HepG2 (cell line): Measurements from ENCODE around the gene TMEM145. TPM values are rescaled to one million over a fixed set of nuclear protein-coding genes. Genes with fewer than 3 reads are reported as not detected.
A peak's percentile ranks its signal among the peaks of the same experiment; 100 is the strongest.

Experiments
- AHDC1 ChIP-seq: sonication (generic); formaldehyde crosslinking; IDR thresholded peaks from 2 replicates; pipeline ENCODE4 v1.5.1; 2020; ENCODE audit warnings: mild to moderate bottlenecking, missing genetic modification reagents, borderline replicate concordance
- GRHL1 ChIP-seq: sonication (generic); formaldehyde crosslinking; conservative IDR thresholded peaks from 2 replicates; pipeline ENCODE4 v1.8.0; 2022; ENCODE audit warnings: missing genetic modification reagents
- HHEX ChIP-seq: IDR thresholded peaks from 2 replicates; pipeline ENCODE4 v1.6.1; 2016; ENCODE audit warnings: control low read depth
- HNRNPL ChIP-seq: fragments of 200-400 bp; formaldehyde crosslinking; IDR thresholded peaks from 2 replicates; pipeline ENCODE4 v1.6.1; 2017; ENCODE audit warnings: mild to moderate bottlenecking, low read depth, low read length
- IRF1 ChIP-seq: sonication (generic); formaldehyde crosslinking; IDR thresholded peaks from 2 replicates; pipeline ENCODE4 v1.4.0; 2020; ENCODE audit warnings: low read depth, mild to moderate bottlenecking, missing genetic modification reagents
- KAT8 ChIP-seq: IDR thresholded peaks from 2 replicates; pipeline ENCODE4 v1.6.1; 2016; ENCODE audit warnings: missing genetic modification reagents, missing compliant biosample characterization
- MAFK ChIP-seq, 2 experiments: IDR thresholded peaks in 1 of 2; conservative IDR thresholded peaks in 1 of 2; 2 replicates each; pipeline ENCODE4 v1.6.1; 2011; ENCODE audit warnings: improper control_type of control experiment in 2 of 2, low read length in 2 of 2
- POLR2A ChIP-seq, 2 experiments: IDR thresholded peaks; 2 replicates each; pipeline ENCODE4 v1.6.1; 2011; ENCODE audit warnings: low read depth in 2 of 2, low read length in 2 of 2, mild to moderate bottlenecking in 1 of 2, moderate library complexity in 1 of 2; ENCODE audit not compliant: insufficient read depth in 1 of 2
- POLR2G ChIP-seq: fragments of 200-400 bp; formaldehyde crosslinking; IDR thresholded peaks from 2 replicates; pipeline ENCODE4 v1.6.1; 2018; ENCODE audit warnings: mild to moderate bottlenecking, low read depth, low read length, moderate library complexity
- RNF2 ChIP-seq: fragments of 450-650 bp; conservative IDR thresholded peaks from 2 replicates; pipeline ENCODE4 v1.6.1; 2016; ENCODE audit warnings: low read depth
- THYN1 ChIP-seq: sonication (generic); formaldehyde crosslinking; IDR thresholded peaks from 2 replicates; pipeline ENCODE4 v1.8.1; 2023; ENCODE audit warnings: low read depth, mild to moderate bottlenecking, moderate library complexity, missing genetic modification reagents, borderline replicate concordance
- ZBTB21 ChIP-seq: sonication (generic); formaldehyde crosslinking; IDR thresholded peaks from 2 replicates; pipeline ENCODE4 v1.4.0; 2020; ENCODE audit warnings: missing genetic modification reagents
- ZBTB7B ChIP-seq: sonication (generic); formaldehyde crosslinking; IDR thresholded peaks from 2 replicates; pipeline ENCODE4 v1.4.0; 2020; ENCODE audit warnings: missing genetic modification reagents
- ZNF296 ChIP-seq: sonication (generic); formaldehyde crosslinking; conservative IDR thresholded peaks from 2 replicates; pipeline ENCODE4 v1.5.0; 2020; ENCODE audit warnings: mild to moderate bottlenecking, missing genetic modification reagents
- polyA plus RNA-seq, 8 experiments: library from polyadenylated mRNA; depleted of rRNA in 3 of 8; stranded (reverse) in 7 of 8; unstranded in 1 of 8; fragments of >200 nt; fragmentation: Illumina TruSeq in 4 of 8; extraction: Trizol in 4 of 8; gene quantifications; 2 replicates each; pipeline versions ENCODE4 v1.2.1 to v1.2.3, GENCODE V29; 2011 to 2016; ENCODE audit warnings: low read depth in 4 of 8, missing spikeins in 1 of 8, mixed read lengths in 1 of 8; ENCODE audit not compliant: insufficient read depth in 1 of 8
- total RNA-seq, 5 experiments: library from RNA; depleted of rRNA; stranded (reverse); fragments of >200 nt; fragmentation: Illumina TruSeq; extraction: Trizol; gene quantifications; 2 replicates each; pipeline ENCODE4 v1.2.3, GENCODE V29; 2016; ENCODE audit warnings: low read depth in 1 of 5
- TF ChIP-seq, protein P1 (sequence below): sonication (generic); formaldehyde crosslinking; IDR thresholded peaks from 2 replicates; pipeline ENCODE4 v1.5.0; 2020; ENCODE audit warnings: mild to moderate bottlenecking, missing genetic modification reagents
- TF ChIP-seq, protein P2 (sequence below), 2 experiments: sonication (generic) in 1 of 2; formaldehyde crosslinking in 1 of 2; IDR thresholded peaks; 2 replicates each; pipeline versions ENCODE4 v1.4.0 to v1.6.1; 2018 to 2020; ENCODE audit warnings: missing genetic modification reagents in 2 of 2, borderline replicate concordance in 1 of 2, low read depth in 1 of 2, mild to moderate bottlenecking in 1 of 2, missing biosample characterization in 1 of 2

Gene TMEM145
- total and polyA plus RNA-seq, 2 of the 13 experiments (the other 11 are each of a cell fraction or from before 2014, with no cell fraction given) = 0.07 to 5.1 TPM

GRCh38 chr19:42268142-42268703, 44.9 kb upstream of the TMEM145 start (continued):
- TF ChIP-seq, protein P1, sequence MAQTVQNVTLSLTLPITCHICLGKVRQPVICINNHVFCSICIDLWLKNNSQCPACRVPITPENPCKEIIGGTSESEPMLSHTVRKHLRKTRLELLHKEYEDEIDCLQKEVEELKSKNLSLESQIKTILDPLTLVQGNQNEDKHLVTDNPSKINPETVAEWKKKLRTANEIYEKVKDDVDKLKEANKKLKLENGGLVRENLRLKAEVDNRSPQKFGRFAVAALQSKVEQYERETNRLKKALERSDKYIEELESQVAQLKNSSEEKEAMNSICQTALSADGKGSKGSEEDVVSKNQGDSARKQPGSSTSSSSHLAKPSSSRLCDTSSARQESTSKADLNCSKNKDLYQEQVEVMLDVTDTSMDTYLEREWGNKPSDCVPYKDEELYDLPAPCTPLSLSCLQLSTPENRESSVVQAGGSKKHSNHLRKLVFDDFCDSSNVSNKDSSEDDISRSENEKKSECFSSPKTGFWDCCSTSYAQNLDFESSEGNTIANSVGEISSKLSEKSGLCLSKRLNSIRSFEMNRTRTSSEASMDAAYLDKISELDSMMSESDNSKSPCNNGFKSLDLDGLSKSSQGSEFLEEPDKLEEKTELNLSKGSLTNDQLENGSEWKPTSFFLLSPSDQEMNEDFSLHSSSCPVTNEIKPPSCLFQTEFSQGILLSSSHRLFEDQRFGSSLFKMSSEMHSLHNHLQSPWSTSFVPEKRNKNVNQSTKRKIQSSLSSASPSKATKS = no peak
- peak; percentile 45 to 79; a peak in 3 of 4 replicates for TF ChIP-seq POLR2A (IDR thresholded peaks at IDR 0.05; ENCODE audit: insufficient read depth in 1 of 2, low read depth in 2 of 2, low read length in 2 of 2)
- no peak; the same call in 1 of the 2 replicates for TF ChIP-seq HNRNPL
- TF ChIP-seq IRF1 (CRISPR knock-in tag) = no peak
- no peak for TF ChIP-seq GRHL1 (CRISPR knock-in tag)
- TF ChIP-seq RNF2 = peak; percentile 78
- peak; percentile 67; the same call in 1 of the 2 replicates for TF ChIP-seq KAT8 (CRISPR knock-in tag)
- no peak for TF ChIP-seq THYN1 (CRISPR knock-in tag)
- TF ChIP-seq, protein P2, sequence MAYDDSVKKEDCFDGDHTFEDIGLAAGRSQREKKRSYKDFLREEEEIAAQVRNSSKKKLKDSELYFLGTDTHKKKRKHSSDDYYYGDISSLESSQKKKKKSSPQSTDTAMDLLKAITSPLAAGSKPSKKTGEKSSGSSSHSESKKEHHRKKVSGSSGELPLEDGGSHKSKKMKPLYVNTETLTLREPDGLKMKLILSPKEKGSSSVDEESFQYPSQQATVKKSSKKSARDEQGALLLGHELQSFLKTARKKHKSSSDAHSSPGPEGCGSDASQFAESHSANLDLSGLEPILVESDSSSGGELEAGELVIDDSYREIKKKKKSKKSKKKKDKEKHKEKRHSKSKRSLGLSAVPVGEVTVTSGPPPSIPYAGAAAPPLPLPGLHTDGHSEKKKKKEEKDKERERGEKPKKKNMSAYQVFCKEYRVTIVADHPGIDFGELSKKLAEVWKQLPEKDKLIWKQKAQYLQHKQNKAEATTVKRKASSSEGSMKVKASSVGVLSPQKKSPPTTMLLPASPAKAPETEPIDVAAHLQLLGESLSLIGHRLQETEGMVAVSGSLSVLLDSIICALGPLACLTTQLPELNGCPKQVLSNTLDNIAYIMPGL (CRISPR knock-in tag; IDR thresholded peaks at IDR 0.05; ENCODE audit: borderline replicate concordance in 1 of 2, low read depth in 1 of 2) = peak in 1 of 2 experiments; percentile 13; a peak in 1 of 4 replicates
- TF ChIP-seq ZBTB7B (CRISPR knock-in tag) = no peak
- peak; percentile 55 for TF ChIP-seq POLR2G
- TF ChIP-seq AHDC1 = no peak
- no peak for TF ChIP-seq ZNF296 (CRISPR knock-in tag)
- no peak for TF ChIP-seq ZBTB21
- TF ChIP-seq MAFK (conservative IDR thresholded peaks at IDR 0.05 in 1 of 2, IDR thresholded peaks at IDR 0.05 in 1 of 2; ENCODE audit: low read length in 2 of 2) = no peak
- no peak for TF ChIP-seq HHEX (CRISPR knock-in tag)
